ENCODE data around the gene PCED1A. TPM values are rescaled to one million over a fixed set of nuclear protein-coding genes. Genes with fewer than 3 reads are reported as not detected.

PCED1A gene
- total and polyA plus RNA-seq, 4 donors: 19.2 to 178 (median 39.6) TPM

GRCh38 chr20:2826655-2827054 is 13.8 kb downstream of the PCED1A start:
- 77 to 85% methylated on average over 4 of the region's 4 CpGs for WGBS, 2 donors
- no peak for DNase-seq
- Histone ChIP-seq H3K4me1 (ENCODE audit: control insufficient read depth in 1 of 2, insufficient read depth in 2 of 2, low read length in 2 of 2) (no peaks in the 10 kb centered on the region), H3K4me3 (ENCODE audit: low read length in 2 of 2) (no peak overlapping the region), H3K27ac (ENCODE audit: low read depth in 1 of 2, low read length in 2 of 2) (no peak overlapping the region), H3K36me3 (ENCODE audit: control insufficient read depth in 1 of 2, insufficient read depth in 2 of 2, low read length in 1 of 2) (no peaks in the 10 kb centered on the region), H3K9me3 (ENCODE audit: control insufficient read depth, low read length) (no peaks in the 10 kb centered on the region), H3K27me3 (ENCODE audit: control insufficient read depth in 1 of 2, insufficient read depth in 2 of 2, low read length in 1 of 2) (no peaks in the 10 kb centered on the region)
- ATAC-seq (ENCODE audit: low FRiP score): no peak
- intact Hi-C loops (cut with DNase I): no loop called here

- 86 to 92% methylated on average over 2 of the region's 2 CpGs for WGBS, 2 donors
- intact Hi-C loops (cut with DNase I): no loop called here
- H3K9me3 ChIP-seq (ENCODE audit: control insufficient read depth, low read length): no peaks in the 10 kb centered on the region
- H3K36me3 ChIP-seq (ENCODE audit: control insufficient read depth in 1 of 2, insufficient read depth in 2 of 2, low read length in 1 of 2): no peaks in the 10 kb centered on the region
- no peak overlapping the region for H3K27ac ChIP-seq (ENCODE audit: low read depth in 1 of 2, low read length in 2 of 2)
- H3K4me1 ChIP-seq (ENCODE audit: control insufficient read depth in 1 of 2, insufficient read depth in 2 of 2, low read length in 2 of 2): no peaks in the 10 kb centered on the region
- ATAC-seq (ENCODE audit: low FRiP score) (no peak), DNase-seq (no peak)
- H3K4me3 ChIP-seq (ENCODE audit: low read length in 2 of 2): no peak overlapping the region
- H3K27me3 ChIP-seq (ENCODE audit: control insufficient read depth in 1 of 2, insufficient read depth in 2 of 2, low read length in 1 of 2): no peaks in the 10 kb centered on the region
Observed at GRCh38 chr20:2825761-2826160, 14.7 kb downstream of the PCED1A start.

GRCh38 chr20:2822073-2822472 is 18.4 kb downstream of the PCED1A start:
- ATAC-seq (ENCODE audit: low FRiP score): no peak
- Histone ChIP-seq H3K27me3 (ENCODE audit: control insufficient read depth in 1 of 2, insufficient read depth in 2 of 2, low read length in 1 of 2) (peaks cover 0 to 3% of the 10 kb centered on the region in 2 donors), H3K4me1 (ENCODE audit: control insufficient read depth in 1 of 2, insufficient read depth in 2 of 2, low read length in 2 of 2) (no peaks in the 10 kb centered on the region), H3K27ac (ENCODE audit: low read depth in 1 of 2, low read length in 2 of 2) (no peak overlapping the region), H3K9me3 (ENCODE audit: control insufficient read depth, low read length) (no peaks in the 10 kb centered on the region), H3K4me3 (ENCODE audit: low read length in 2 of 2) (no peak overlapping the region), H3K36me3 (ENCODE audit: control insufficient read depth in 1 of 2, insufficient read depth in 2 of 2, low read length in 1 of 2) (no peaks in the 10 kb centered on the region)
- intact Hi-C loops (cut with DNase I): no loop called here
- 17 to 69% methylated on average over 5 of the region's 5 CpGs for WGBS, 2 donors
- DNase-seq: no peak

- H3K36me3 ChIP-seq (ENCODE audit: control insufficient read depth in 1 of 2, insufficient read depth in 2 of 2, low read length in 1 of 2): no peaks in the 10 kb centered on the region
- ATAC-seq (ENCODE audit: low FRiP score) (peak; percentile 56), DNase-seq (peak in 1 of 2 donors; percentile 75)
- WGBS, 2 donors: 5 to 11% methylated on average over 66 to 68 of the region's 68 CpGs
- intact Hi-C loops (cut with DNase I): no loop called here
- no peak overlapping the region for H3K27ac ChIP-seq (ENCODE audit: low read depth in 1 of 2, low read length in 2 of 2)
- H3K4me3 ChIP-seq (ENCODE audit: low read length in 2 of 2): no peak overlapping the region
- H3K27me3 ChIP-seq (ENCODE audit: control insufficient read depth in 1 of 2, insufficient read depth in 2 of 2, low read length in 1 of 2): peaks cover 0 to 3% of the 10 kb centered on the region in 2 donors
- H3K9me3 ChIP-seq (ENCODE audit: control insufficient read depth, low read length): no peaks in the 10 kb centered on the region
- no peaks in the 10 kb centered on the region for H3K4me1 ChIP-seq (ENCODE audit: control insufficient read depth in 1 of 2, insufficient read depth in 2 of 2, low read length in 2 of 2)
Observed at GRCh38 chr20:2820896-2821869, 19.3 kb downstream of the PCED1A start.

GRCh38 chr20:2820084-2820895 is 20.2 kb downstream of the PCED1A start:
- Histone ChIP-seq H3K36me3 (ENCODE audit: control insufficient read depth in 1 of 2, insufficient read depth in 2 of 2, low read length in 1 of 2) (no peaks in the 10 kb centered on the region), H3K27me3 (ENCODE audit: control insufficient read depth in 1 of 2, insufficient read depth in 2 of 2, low read length in 1 of 2) (peaks cover 0 to 3% of the 10 kb centered on the region in 2 donors), H3K4me1 (ENCODE audit: control insufficient read depth in 1 of 2, insufficient read depth in 2 of 2, low read length in 2 of 2) (no peaks in the 10 kb centered on the region), H3K27ac (ENCODE audit: low read depth in 1 of 2, low read length in 2 of 2) (no peak overlapping the region), H3K4me3 (ENCODE audit: low read length in 2 of 2) (no peak overlapping the region), H3K9me3 (ENCODE audit: control insufficient read depth, low read length) (no peaks in the 10 kb centered on the region)
- WGBS, 2 donors: 10 to 13% methylated on average over 32 of the region's 32 CpGs
- ATAC-seq (ENCODE audit: low FRiP score) (no peak), DNase-seq (no peak)
- intact Hi-C loops (cut with DNase I): no loop called here

- Histone ChIP-seq H3K36me3 (ENCODE audit: control insufficient read depth in 1 of 2, insufficient read depth in 2 of 2, low read length in 1 of 2) (no peaks in the 10 kb centered on the region), H3K4me3 (ENCODE audit: low read length in 2 of 2) (no peak overlapping the region), H3K9me3 (ENCODE audit: control insufficient read depth, low read length) (no peaks in the 10 kb centered on the region), H3K4me1 (ENCODE audit: control insufficient read depth in 1 of 2, insufficient read depth in 2 of 2, low read length in 2 of 2) (no peaks in the 10 kb centered on the region), H3K27ac (ENCODE audit: low read depth in 1 of 2, low read length in 2 of 2) (no peak overlapping the region), H3K27me3 (ENCODE audit: control insufficient read depth in 1 of 2, insufficient read depth in 2 of 2, low read length in 1 of 2) (peaks cover 0 to 3% of the 10 kb centered on the region in 2 donors)
- no peak for ATAC-seq (ENCODE audit: low FRiP score)
- peak in 1 of 2 donors; percentile 14 for DNase-seq
- intact Hi-C loops (cut with DNase I): no loop called here
- WGBS, 2 donors: 91 to 94% methylated on average over 7 of the region's 7 CpGs
Observed at GRCh38 chr20:2817891-2818595, 22.4 kb downstream of the PCED1A start.

- Histone ChIP-seq H3K27ac (ENCODE audit: low read depth in 1 of 2, low read length in 2 of 2) (no peak overlapping the region), H3K4me3 (ENCODE audit: low read length in 2 of 2) (no peak overlapping the region), H3K27me3 (ENCODE audit: control insufficient read depth in 1 of 2, insufficient read depth in 2 of 2, low read length in 1 of 2) (peaks cover 0 to 3% of the 10 kb centered on the region in 2 donors), H3K4me1 (ENCODE audit: control insufficient read depth in 1 of 2, insufficient read depth in 2 of 2, low read length in 2 of 2) (no peaks in the 10 kb centered on the region), H3K9me3 (ENCODE audit: control insufficient read depth, low read length) (no peaks in the 10 kb centered on the region), H3K36me3 (ENCODE audit: control insufficient read depth in 1 of 2, insufficient read depth in 2 of 2, low read length in 1 of 2) (no peaks in the 10 kb centered on the region)
- DNase-seq: no peak
- no peak for ATAC-seq (ENCODE audit: low FRiP score)
- intact Hi-C loops (cut with DNase I): no loop called here
- WGBS, 2 donors: 99 to 100% methylated on average over 2 of the region's 2 CpGs
Observed at GRCh38 chr20:2817341-2817726, 23.1 kb downstream of the PCED1A start.

GRCh38 chr20:2816583-2817340 is 23.7 kb downstream of the PCED1A start:
- ATAC-seq (ENCODE audit: low FRiP score) (no peak), DNase-seq (no peak)
- no peaks in the 10 kb centered on the region for H3K9me3 ChIP-seq (ENCODE audit: control insufficient read depth, low read length)
- H3K4me1 ChIP-seq (ENCODE audit: control insufficient read depth in 1 of 2, insufficient read depth in 2 of 2, low read length in 2 of 2): no peaks in the 10 kb centered on the region
- H3K27me3 ChIP-seq (ENCODE audit: control insufficient read depth in 1 of 2, insufficient read depth in 2 of 2, low read length in 1 of 2): peaks cover 0 to 3% of the 10 kb centered on the region in 2 donors
- no peak overlapping the region for H3K4me3 ChIP-seq (ENCODE audit: low read length in 2 of 2)
- no peak overlapping the region for H3K27ac ChIP-seq (ENCODE audit: low read depth in 1 of 2, low read length in 2 of 2)
- 82 to 86% methylated on average over 18 to 20 of the region's 20 CpGs for WGBS, 2 donors
- H3K36me3 ChIP-seq (ENCODE audit: control insufficient read depth in 1 of 2, insufficient read depth in 2 of 2, low read length in 1 of 2): no peaks in the 10 kb centered on the region
- intact Hi-C loops (cut with DNase I): no loop called here
